Heart left ventricle (tissue), 13 donors: ENCODE measurements around the gene MRPL23.

ENCODE experiments used
- POLR2A ChIP-seq, 2 donors: fragments of 450-650 bp; IDR thresholded peaks; one replicate each; pipeline ENCODE4 v1.6.1; 2017; ENCODE audit warnings: antibody characterized with exemption in 2 of 2, mild to moderate bottlenecking in 2 of 2, moderate library complexity in 2 of 2
- TF ChIP-seq, protein P1 (sequence below), 12 donors: fragments of 200-600 bp; sonication (generic) in 4 of 12; IDR thresholded peaks; one replicate each; pipeline versions ENCODE4 v1.5.0 to v1.8.0; 2018 to 2022; ENCODE audit warnings: antibody characterized with exemption in 12 of 12, mild to moderate bottlenecking in 5 of 12
- donor health status: ischemic (EF 13 %, LVEDD 7.1; RV severe dilation, severe dysfunction).
- donor health status: DM: no; HTN: yes; CAD: no.
- donor health status: DM: no; HTN: no; CAD: no.
- donor health status: ischemic (EF 25% LVEDD 6.9; RV normal size, moderate dysfunction).
- donor health status: ischemic (EF 25% LVEDD 5.7; RV mildly dilated, moderate dysfunction).
- donor health status: ischemic (EF 35%, LVEDD 5.7; RV mildly dilated, moderate dysfunction).
- donor health status: nonischemic (EF 11% LVEDD 7.7; RV severe dilation, severe dysfunction).
- donor health status: DM: yes; HTN: yes; CAD: no.
- donor health status: PGD.
- donor health status: ischemic (EF 29% LVEDD 5.4; RV normal size, mild dysfunction).
- donor health status: nonischemic (EF 23%, LVEDD 6.1; RV moderate dilation, normal function).

DNA sequence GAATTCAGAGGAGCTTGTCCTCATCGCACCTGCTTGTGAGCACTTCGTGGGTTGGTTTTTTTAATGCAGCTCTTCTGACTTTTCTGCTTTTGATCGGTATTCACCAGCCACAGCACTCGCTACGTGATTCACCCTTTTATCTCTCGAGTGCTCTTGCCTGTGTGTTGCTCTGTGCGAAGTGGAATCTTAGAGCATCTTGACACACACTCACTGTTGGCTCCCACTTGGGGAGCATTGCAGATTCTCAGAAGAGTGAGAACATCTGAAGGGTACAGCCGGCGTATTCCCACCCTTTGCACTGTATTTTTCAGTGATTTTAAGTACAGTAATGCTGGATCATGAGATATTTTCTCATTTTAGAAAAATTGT, 16.7 kb upstream of the MRPL23 start:
- TF ChIP-seq, protein P1, sequence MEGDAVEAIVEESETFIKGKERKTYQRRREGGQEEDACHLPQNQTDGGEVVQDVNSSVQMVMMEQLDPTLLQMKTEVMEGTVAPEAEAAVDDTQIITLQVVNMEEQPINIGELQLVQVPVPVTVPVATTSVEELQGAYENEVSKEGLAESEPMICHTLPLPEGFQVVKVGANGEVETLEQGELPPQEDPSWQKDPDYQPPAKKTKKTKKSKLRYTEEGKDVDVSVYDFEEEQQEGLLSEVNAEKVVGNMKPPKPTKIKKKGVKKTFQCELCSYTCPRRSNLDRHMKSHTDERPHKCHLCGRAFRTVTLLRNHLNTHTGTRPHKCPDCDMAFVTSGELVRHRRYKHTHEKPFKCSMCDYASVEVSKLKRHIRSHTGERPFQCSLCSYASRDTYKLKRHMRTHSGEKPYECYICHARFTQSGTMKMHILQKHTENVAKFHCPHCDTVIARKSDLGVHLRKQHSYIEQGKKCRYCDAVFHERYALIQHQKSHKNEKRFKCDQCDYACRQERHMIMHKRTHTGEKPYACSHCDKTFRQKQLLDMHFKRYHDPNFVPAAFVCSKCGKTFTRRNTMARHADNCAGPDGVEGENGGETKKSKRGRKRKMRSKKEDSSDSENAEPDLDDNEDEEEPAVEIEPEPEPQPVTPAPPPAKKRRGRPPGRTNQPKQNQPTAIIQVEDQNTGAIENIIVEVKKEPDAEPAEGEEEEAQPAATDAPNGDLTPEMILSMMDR (IDR thresholded peaks at IDR 0.05): no peak
- TF ChIP-seq POLR2A (IDR thresholded peaks at IDR 0.05): no peak
